Activated naive CD4-positive, alpha-beta T cell treated with anti-CD3 and anti-CD28 coated beads for 36 hours (primary cell): Measurements from ENCODE around the gene OR6B1. TPM values are rescaled to one million over a fixed set of nuclear protein-coding genes. Genes with fewer than 3 reads are reported as not detected.
"Not testable (repeated sequence)": the region's sequence is repeated elsewhere in the genome, so short reads cannot be mapped to it uniquely, and the experiment has no call there.

Experiments
- CTCF ChIA-PET: fragments of 350-600 bp; sonication (Branson Sonifier 250); formaldehyde crosslinking; loops from one replicate; lab custom pipeline; 2021; ENCODE audit warnings: antibody characterized with exemption; lab: Charles Lee
- DNase-seq: peaks from one replicate; pipeline ENCODE4 v3.0.0-alpha.2; 2020
- H3K27ac Mint-ChIP-seq: one replicate; pipeline ENCODE4 v1.8.0; 2021; ENCODE audit warnings: mild to moderate bottlenecking, mixed read lengths
- H3K27me3 Mint-ChIP-seq: one replicate; pipeline ENCODE4 v1.8.0; 2021; ENCODE audit warnings: low read depth, mixed read lengths
- H3K36me3 Mint-ChIP-seq: one replicate; pipeline ENCODE4 v1.8.0; 2021; ENCODE audit warnings: low read depth, mixed read lengths
- H3K4me1 Mint-ChIP-seq: one replicate; pipeline ENCODE4 v1.8.0; 2021; ENCODE audit warnings: low read depth, mixed read lengths
- H3K4me3 Mint-ChIP-seq: one replicate; pipeline ENCODE4 v1.8.0; 2021; ENCODE audit warnings: mild to moderate bottlenecking, moderate library complexity, mixed read lengths
- H3K9me3 Mint-ChIP-seq: one replicate; pipeline ENCODE4 v1.8.0; 2021; ENCODE audit warnings: mixed read lengths
- intact Hi-C: fragments of 100-400 bp; cut with micrococcal nuclease; formaldehyde crosslinking; loops from one replicate; pipeline ENCODE4 v1.15.1; 2023
- total RNA-seq, 2 experiments: library from RNA; stranded (reverse); gene quantifications; one replicate each; pipeline ENCODE4 v1.2.3, GENCODE V29; 2021

Gene OR6B1
- total RNA-seq, 2 experiments from 2014 or later = not detected

DNA sequence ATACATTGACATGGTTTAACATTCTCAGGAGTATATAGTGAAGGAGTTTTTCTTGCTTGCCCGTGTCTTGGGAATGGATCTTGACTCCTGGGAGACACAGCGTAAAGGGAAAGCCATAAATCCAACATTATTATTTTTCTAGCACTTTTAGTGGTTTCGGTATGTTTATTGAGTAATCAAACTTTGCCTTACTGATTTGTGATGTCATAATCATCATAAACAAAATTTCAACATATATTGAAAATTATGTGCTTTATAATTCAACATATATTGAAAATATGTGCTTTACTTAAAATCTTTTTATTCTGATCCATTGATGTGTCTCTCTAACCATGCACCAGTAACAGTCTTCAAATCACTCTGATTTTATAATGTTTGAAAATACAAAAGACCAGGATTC, 28.4 kb downstream of the OR6B1 start:
- CTCF ChIA-PET = interaction anchor here (1.8 kb wide), 1 partner anchor 100 kb away, joined by 8 read pairs; no protein-coding TSS in a partner anchor
- intact Hi-C loops = no loop called here

DNA sequence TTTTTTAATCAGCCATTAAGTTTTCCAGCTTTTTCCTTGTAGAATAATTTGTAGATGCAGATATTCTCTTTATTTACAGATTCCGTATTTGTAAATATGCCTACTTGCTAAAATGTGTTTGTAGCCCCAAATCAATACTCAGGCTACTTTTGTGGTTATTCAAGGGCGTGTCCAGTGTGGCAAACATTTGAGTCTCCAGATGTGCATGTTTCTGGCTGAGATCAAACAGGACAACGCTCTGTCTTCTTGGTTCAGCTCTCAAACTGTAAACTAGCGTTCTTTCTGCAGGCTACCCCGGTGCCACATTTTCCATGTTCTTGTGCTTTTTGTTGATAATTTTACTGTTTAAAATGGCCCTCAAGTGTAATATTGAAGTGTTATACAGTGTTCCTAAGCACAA, 32.4 kb downstream of the OR6B1 start:
- Mint-ChIP-seq H3K27me3 (peaks cover 15% of the 10 kb centered on the region), H3K4me1 (peaks cover 5% of the 10 kb centered on the region), H3K4me3 (no peak overlapping the region), H3K9me3 (no peaks in the 10 kb centered on the region), H3K27ac (no peak overlapping the region), H3K36me3 (no peaks in the 10 kb centered on the region)
- no peak for DNase-seq
- intact Hi-C loops = no loop called here
- CTCF ChIA-PET = interaction anchor here (0.6 to 1.4 kb wide), 3 partner anchors 18 to 102 kb away, joined by 3 to 5 read pairs (median 3); no protein-coding TSS in a partner anchor

More for the DNA sequence above, 28.4 kb downstream of the OR6B1 start:
- Mint-ChIP-seq H3K9me3 (no peaks in the 10 kb centered on the region), H3K36me3 (no peaks in the 10 kb centered on the region), H3K4me1 (peaks cover 6% of the 10 kb centered on the region), H3K27me3 (peaks cover 8% of the 10 kb centered on the region), H3K4me3 (no peak overlapping the region), H3K27ac (no peak overlapping the region)
- DNase-seq = no peak

DNA sequence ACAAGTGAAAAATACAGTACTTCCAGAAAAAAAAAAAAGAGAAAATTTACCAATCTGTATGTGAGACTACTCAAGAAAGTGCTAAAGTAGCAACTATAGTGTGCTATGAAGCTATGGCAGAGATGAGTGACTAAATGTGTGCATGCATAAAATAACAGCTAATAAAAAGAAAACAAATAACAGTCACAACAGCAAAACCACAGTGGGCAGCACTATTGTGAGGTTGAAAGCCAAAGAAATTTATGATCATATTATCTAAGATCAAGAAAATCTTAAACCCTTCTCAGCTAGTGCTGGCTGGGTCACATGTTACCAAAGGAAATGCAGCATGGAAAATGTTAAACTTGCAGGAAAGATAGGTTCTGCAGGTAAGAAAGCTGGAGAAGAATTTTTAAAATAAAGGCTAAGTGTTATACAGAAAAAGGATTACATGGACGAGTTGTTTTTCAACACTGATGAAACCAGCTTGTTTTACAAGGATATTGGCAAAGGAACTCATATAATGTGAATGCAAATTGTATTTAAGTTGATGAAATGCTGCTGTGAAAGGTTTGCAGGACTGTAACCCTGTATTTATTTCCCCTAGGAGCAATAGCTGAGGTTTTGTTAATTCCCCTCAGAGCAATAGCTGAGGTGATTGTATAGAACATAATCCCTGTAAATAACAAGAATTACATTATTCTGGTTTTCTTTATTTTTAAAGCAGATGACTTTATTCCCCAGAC, 33.0 kb downstream of the OR6B1 start:
- no peaks in the 10 kb centered on the region for H3K36me3 Mint-ChIP-seq
- intact Hi-C loops = no loop called here
- DNase-seq = no peak
- H3K27ac Mint-ChIP-seq = no peak overlapping the region
- no peak overlapping the region for H3K4me3 Mint-ChIP-seq
- H3K9me3 Mint-ChIP-seq = no peaks in the 10 kb centered on the region
- no peaks in the 10 kb centered on the region for H3K4me1 Mint-ChIP-seq
- CTCF ChIA-PET = interaction anchor here (0.6 to 1.4 kb wide), 2 partner anchors 11 to 30 kb away, joined by 3 to 5 read pairs; no protein-coding TSS in a partner anchor
- H3K27me3 Mint-ChIP-seq = peaks cover 15% of the 10 kb centered on the region

DNA sequence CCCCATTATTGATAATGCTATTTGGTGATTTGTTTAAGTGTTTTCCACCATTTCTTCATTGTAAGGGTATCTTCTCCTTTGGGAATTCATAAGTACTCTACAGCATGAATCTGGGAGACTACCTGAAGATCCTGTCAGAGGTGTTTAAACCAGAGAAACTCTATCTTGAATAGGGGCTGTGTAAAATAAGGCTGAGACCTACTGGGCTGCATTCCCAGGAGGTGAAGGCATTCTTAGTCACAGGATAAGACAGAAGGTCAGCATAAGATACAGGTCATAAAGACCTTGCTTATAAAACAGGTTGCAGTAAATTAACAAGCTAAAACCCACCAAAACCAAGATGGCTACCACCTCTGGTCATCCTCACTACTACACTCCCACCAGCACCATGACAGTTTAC, 35.3 kb downstream of the OR6B1 start:
- Mint-ChIP-seq H3K27me3 (peaks cover 15% of the 10 kb centered on the region), H3K27ac (no peak overlapping the region), H3K9me3 (no peaks in the 10 kb centered on the region), H3K4me3 (no peak overlapping the region), H3K4me1 (no peaks in the 10 kb centered on the region), H3K36me3 (no peaks in the 10 kb centered on the region)
- intact Hi-C loops = no loop called here
- CTCF ChIA-PET = no interaction called here
- DNase-seq = no peak

DNA sequence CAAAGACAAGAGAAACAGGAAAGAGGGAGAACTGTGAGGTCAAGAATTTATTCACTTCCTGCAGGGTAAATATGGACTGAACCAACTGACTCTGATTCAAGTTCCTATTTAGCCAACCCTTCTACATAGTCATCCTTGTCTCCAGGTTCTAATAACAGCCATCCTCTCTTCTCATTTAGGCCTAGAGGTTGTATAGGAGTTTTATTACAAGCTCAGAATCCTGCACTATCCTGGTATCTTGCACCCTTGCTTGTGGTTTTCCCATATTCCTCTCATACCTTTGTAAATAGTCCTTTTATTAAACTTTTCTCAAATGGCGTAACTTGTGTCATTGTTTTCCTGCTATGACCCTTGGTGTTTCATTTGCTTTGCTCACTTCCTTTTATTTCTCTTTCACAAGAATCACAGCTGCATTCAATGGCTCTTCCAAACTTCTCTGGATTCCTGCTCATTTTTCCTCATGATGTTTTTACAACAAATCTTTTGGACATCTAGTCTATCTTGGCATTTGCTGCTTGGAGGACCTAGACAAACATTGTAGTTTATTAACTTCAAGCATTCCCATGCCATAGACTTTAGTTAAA, 36.3 kb downstream of the OR6B1 start:
- no peak overlapping the region for H3K4me3 Mint-ChIP-seq
- CTCF ChIA-PET = no interaction called here

DNA sequence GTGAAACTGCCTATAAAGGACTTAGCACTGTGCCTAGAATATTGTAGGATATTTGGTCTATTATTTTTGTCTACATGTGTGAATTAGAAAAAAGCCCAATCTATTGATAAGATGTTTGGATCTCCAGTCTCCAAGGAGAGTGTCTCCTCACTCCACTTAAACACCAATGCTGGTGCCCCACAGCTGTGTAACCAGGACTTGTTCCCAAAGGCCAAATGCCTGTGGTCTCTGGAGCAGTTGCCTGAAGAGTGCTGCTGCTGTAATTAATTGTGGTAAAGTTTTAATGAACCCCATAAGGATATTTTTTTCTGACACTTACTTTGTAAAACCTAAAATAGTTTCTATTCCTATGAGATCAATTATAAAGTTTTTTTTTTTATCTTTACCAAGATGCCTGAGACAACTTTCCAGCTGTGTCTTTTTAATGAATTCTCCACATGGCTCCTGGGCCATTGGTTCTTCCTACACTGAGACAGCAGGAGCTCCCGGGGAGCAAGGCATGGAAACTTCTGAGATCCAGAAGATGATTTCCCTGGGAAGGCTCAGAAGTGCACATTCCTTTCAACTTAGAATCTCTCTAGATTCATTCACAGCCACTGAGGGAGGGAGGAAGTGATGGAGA, 37.4 kb downstream of the OR6B1 start:
- Mint-ChIP-seq H3K4me3 (no peak overlapping the region), H3K27me3 (peaks cover 15% of the 10 kb centered on the region), H3K27ac (no peak overlapping the region), H3K4me1 (no peaks in the 10 kb centered on the region), H3K36me3 (no peaks in the 10 kb centered on the region), H3K9me3 (no peaks in the 10 kb centered on the region)
- intact Hi-C loops = no loop called here
- DNase-seq = no peak
- CTCF ChIA-PET = interaction anchor here (1.4 kb wide), 1 partner anchor 25 kb away, joined by 5 read pairs; no protein-coding TSS in a partner anchor

More for the DNA sequence above, 36.3 kb downstream of the OR6B1 start:
- no peaks in the 10 kb centered on the region for H3K36me3 Mint-ChIP-seq
- no peak overlapping the region for H3K27ac Mint-ChIP-seq
- peaks cover 15% of the 10 kb centered on the region for H3K27me3 Mint-ChIP-seq
- intact Hi-C loops = no loop called here
- no peak for DNase-seq
- H3K9me3 Mint-ChIP-seq = no peaks in the 10 kb centered on the region
- H3K4me1 Mint-ChIP-seq = no peaks in the 10 kb centered on the region

DNA sequence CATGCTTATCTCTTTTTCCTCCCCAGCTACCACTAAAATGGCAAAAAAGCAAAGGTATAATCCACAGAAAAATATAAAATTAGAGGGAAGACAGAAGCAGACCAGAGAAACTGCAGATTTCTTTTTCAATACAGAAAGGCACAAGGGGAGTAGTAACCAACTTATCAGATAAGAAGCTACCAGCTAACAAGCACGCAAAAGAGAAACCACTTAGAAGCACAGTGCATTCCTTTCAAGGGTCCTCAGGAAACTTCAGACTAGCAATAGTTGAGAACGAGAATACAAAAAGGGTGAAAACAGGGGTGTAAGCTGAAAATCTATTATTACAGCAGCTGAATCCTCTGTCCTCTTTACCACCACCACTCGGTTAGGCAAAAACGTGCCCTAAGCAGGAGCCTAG, 38.8 kb downstream of the OR6B1 start:
- H3K4me1 Mint-ChIP-seq = no peaks in the 10 kb centered on the region
- H3K9me3 Mint-ChIP-seq = no peaks in the 10 kb centered on the region
- H3K27ac Mint-ChIP-seq = no peak overlapping the region
- intact Hi-C loops = no loop called here
- DNase-seq = no peak
- peaks cover 12% of the 10 kb centered on the region for H3K27me3 Mint-ChIP-seq
- H3K4me3 Mint-ChIP-seq = no peak overlapping the region
- CTCF ChIA-PET = interaction anchor here (0.5 to 1.4 kb wide), 3 partner anchors 24 to 38 kb away, joined by 3 to 5 read pairs (median 3); no protein-coding TSS in a partner anchor
- H3K36me3 Mint-ChIP-seq = no peaks in the 10 kb centered on the region

DNA sequence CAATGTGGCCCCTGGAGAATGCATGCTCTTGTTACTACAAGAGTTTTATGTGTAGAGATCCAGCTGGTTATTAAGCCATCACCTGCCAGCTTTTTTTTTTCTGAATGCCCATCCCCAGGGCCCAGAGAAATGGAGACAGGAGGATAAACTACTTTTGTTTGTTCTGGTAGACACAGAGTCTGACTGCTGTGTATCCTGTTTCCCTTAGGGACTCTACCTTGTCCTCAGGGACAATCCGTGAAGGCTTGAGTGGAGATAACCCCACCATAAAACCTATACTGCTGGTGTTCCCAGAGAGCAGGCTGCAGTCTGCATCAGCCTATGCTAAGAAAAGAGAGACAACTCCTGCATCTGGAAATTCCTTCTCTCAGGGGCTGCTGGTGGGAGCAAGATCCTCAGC, 48.5 kb downstream of the OR6B1 start, which contains the start of gene OR2A5:
Gene OR2A5, plus strand, starts transcription at position 301 of the 400 bp plus-strand sequence. CDS start 1,454 bp downstream, outside the sequence.
- CTCF ChIA-PET = no interaction called here
- Mint-ChIP-seq H3K4me1 (no peaks in the 10 kb centered on the region), H3K9me3 (no peaks in the 10 kb centered on the region), H3K27me3 (peaks cover 7% of the 10 kb centered on the region), H3K36me3 (no peaks in the 10 kb centered on the region), H3K4me3 (no peak within 1 kb of the TSS), H3K27ac (no peak within 1 kb of the TSS)
- no peak for DNase-seq
- intact Hi-C loops = no loop called here

DNA sequence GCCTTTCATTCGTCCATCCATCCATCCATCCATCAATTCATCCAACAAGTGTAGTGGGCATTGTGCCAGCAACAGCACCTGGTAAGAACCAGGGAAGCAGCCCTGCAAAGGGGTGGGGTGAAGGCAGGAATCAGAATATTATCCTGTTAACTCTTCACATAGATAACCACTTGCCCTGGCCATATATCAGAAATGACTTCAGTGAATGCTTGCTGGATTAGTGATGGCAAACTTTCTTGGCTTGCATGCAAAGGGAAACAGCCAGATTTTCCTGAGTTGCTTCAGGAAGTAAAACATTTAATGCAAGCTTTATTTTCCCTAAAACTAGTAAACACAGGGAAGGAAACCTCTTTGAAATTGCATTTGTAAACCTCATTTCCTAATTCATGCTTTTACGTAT, 49.4 kb downstream of the OR6B1 start:
- intact Hi-C loops = no loop called here
- Mint-ChIP-seq H3K4me3 (no peak overlapping the region), H3K9me3 (no peaks in the 10 kb centered on the region), H3K4me1 (no peaks in the 10 kb centered on the region), H3K36me3 (no peaks in the 10 kb centered on the region), H3K27ac (no peak overlapping the region), H3K27me3 (peaks cover 7% of the 10 kb centered on the region)
- DNase-seq = no peak
- CTCF ChIA-PET = interaction anchor here (0.6 kb wide), 1 partner anchor 14 kb away, joined by 3 read pairs; no protein-coding TSS in a partner anchor

DNA sequence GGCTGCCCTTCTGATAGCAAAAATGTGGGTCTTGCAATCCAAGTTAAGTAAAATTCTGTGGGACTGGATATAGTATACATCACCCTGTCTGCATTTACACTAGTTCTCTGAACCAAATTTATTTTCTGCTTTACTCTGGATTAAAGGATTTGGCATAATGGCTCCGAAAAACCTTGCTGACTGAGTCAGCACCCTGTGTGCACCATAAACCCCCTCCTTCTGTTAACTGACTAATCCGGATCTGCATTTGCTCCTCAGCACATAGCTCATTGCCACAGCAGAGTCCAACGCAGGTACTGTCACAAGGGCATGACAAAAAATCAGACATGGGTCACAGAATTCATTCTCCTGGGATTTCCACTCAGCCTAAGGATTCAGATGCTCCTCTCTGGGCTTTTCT, 50.0 kb downstream of the OR6B1 start:
- CTCF ChIA-PET = no interaction called here
- no peak for DNase-seq
- Mint-ChIP-seq H3K36me3 (no peaks in the 10 kb centered on the region), H3K4me1 (no peaks in the 10 kb centered on the region), H3K9me3 (no peaks in the 10 kb centered on the region), H3K4me3 (no peak overlapping the region), H3K27ac (no peak overlapping the region), H3K27me3 (peaks cover 3% of the 10 kb centered on the region)
- intact Hi-C loops = no loop called here

DNA sequence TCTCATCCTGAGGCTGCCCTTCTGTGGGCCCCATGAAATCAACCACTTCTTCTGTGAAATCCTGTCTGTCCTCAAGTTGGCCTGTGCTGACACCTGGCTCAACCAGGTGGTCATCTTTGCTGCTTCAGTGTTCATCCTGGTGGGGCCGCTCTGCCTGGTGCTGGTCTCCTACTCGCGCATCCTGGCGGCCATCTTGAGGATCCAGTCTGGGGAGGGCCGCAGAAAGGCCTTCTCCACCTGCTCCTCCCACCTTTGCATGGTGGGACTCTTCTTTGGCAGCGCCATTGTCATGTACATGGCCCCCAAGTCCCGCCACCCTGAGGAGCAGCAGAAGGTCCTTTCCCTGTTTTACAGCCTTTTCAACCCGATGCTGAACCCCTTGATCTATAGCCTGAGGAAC, 50.8 kb downstream of the OR6B1 start:
- H3K9me3 Mint-ChIP-seq, H3K36me3 Mint-ChIP-seq, intact Hi-C loops, DNase-seq, CTCF ChIA-PET, H3K27ac Mint-ChIP-seq, H3K4me1 Mint-ChIP-seq, H3K27me3 Mint-ChIP-seq, H3K4me3 Mint-ChIP-seq: not testable (repeated sequence)

DNA sequence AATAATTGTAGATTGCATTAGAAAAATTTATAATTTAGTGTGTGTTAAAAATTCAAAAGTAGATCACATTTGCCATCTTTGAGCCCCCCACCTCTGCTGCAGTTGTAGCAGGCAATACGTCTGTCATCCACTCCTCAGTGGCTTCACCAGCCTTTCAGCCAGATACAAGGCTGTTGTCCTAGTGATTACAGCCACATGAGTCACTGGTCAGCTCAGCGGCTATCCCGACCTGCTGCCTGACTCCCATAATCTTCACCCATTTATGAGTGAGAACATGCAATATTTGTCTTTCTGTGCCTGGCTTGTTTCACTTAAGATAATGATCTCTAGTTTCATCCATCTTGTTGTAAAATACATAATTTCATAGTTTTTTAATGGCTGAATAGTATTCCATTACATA, 57.8 kb downstream of the OR6B1 start:
- CTCF ChIA-PET = no interaction called here
- intact Hi-C loops = no loop called here
- Mint-ChIP-seq H3K4me1 (no peaks in the 10 kb centered on the region), H3K27me3 (peaks cover 17% of the 10 kb centered on the region), H3K4me3 (no peak overlapping the region), H3K27ac (no peak overlapping the region), H3K36me3 (no peaks in the 10 kb centered on the region), H3K9me3 (peaks cover 2% of the 10 kb centered on the region)
- DNase-seq = no peak
